Ectodermal cell (in vitro differentiated cells): ENCODE data around the gene PTF1A.

Experiments used
- H3K27ac ChIP-seq: 2 replicates; pipeline ENCODE4 v1.7.0; 2013; ENCODE audit warnings: mild to moderate bottlenecking, low read depth, low read length; ENCODE audit not compliant: insufficient read depth, poor library complexity, severe bottlenecking
- H3K27me3 ChIP-seq: 2 replicates; pipeline ENCODE4 v1.7.0; 2013; ENCODE audit warnings: mild to moderate bottlenecking, low read length; ENCODE audit not compliant: insufficient read depth, control insufficient read depth, poor library complexity, severe bottlenecking
- H3K36me3 ChIP-seq: one replicate; pipeline ENCODE4 v1.7.0; 2013; ENCODE audit warnings: low read length; ENCODE audit not compliant: control insufficient read depth, insufficient read depth
- H3K4me1 ChIP-seq: one replicate; pipeline ENCODE4 v1.7.0; 2013; ENCODE audit warnings: low read length; ENCODE audit not compliant: control insufficient read depth, insufficient read depth
- H3K4me3 ChIP-seq: 2 replicates; pipeline ENCODE4 v1.7.0; 2013; ENCODE audit warnings: low read depth, low read length, control low read depth; ENCODE audit not compliant: insufficient read depth
- H3K9me3 ChIP-seq: 2 replicates; pipeline ENCODE4 v1.7.0; 2013; ENCODE audit warnings: mild to moderate bottlenecking, low read length, moderate library complexity; ENCODE audit not compliant: control insufficient read depth
- WGBS, 2 experiments: methylation state at CpG; one replicate each; pipeline ENCODE4 v1.1.7; 2013; ENCODE audit warnings: missing lambda C conversion rate in 2 of 2; 5-methylcytosine and 5-hydroxymethylcytosine counted together

The PTF1A gene

GRCh38 chr10:23157691-23158369, 34.3 kb upstream of the PTF1A start:
- Histone ChIP-seq H3K36me3 (no peaks in the 10 kb centered on the region), H3K27ac (no peak overlapping the region), H3K27me3 (peaks cover 15% of the 10 kb centered on the region), H3K9me3 (no peaks in the 10 kb centered on the region), H3K4me3 (peak overlapping the region; percentile 14), H3K4me1 (peaks cover 4% of the 10 kb centered on the region)
- WGBS, 2 experiments: 48 to 57% methylated on average over 7 to 8 of the region's 12 CpGs

DNA sequence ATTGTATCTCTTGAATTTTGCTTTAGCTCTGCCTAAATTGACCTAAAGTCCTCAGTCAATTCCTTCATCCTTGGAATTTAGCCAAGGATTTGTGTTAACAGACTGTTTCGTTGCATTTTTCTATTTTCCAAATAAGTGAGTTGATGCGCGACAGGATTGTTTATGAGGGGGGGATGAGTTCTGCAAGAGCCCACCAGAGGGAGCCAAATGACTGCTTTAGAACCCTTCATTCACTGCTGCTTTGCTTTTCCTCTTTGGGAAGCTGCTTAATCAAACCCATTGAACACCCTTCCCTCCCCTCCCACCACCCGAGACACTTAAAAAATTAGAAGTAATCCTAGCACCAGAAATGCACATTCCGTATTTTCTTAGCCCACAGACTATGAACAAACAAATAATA, 33.7 kb upstream of the PTF1A start:
- H3K4me3 ChIP-seq: peak overlapping the region; percentile 14
- no peaks in the 10 kb centered on the region for H3K36me3 ChIP-seq
- peaks cover 15% of the 10 kb centered on the region for H3K27me3 ChIP-seq
- WGBS, 2 experiments: 2 to 6% methylated on average over 5 of the region's 5 CpGs
- H3K9me3 ChIP-seq: no peaks in the 10 kb centered on the region
- no peak overlapping the region for H3K27ac ChIP-seq
- peaks cover 4% of the 10 kb centered on the region for H3K4me1 ChIP-seq

- Histone ChIP-seq H3K4me3 (no peak overlapping the region), H3K27me3 (peaks cover 90% of the 10 kb centered on the region), H3K36me3 (no peaks in the 10 kb centered on the region), H3K27ac (no peak overlapping the region), H3K9me3 (no peaks in the 10 kb centered on the region), H3K4me1 (peaks cover 11% of the 10 kb centered on the region)
- 18 to 22% methylated on average over 22 to 26 of the region's 26 CpGs for WGBS, 2 experiments
Measured at GRCh38 chr10:23171232-23171876, 20.8 kb upstream of the PTF1A start.

DNA sequence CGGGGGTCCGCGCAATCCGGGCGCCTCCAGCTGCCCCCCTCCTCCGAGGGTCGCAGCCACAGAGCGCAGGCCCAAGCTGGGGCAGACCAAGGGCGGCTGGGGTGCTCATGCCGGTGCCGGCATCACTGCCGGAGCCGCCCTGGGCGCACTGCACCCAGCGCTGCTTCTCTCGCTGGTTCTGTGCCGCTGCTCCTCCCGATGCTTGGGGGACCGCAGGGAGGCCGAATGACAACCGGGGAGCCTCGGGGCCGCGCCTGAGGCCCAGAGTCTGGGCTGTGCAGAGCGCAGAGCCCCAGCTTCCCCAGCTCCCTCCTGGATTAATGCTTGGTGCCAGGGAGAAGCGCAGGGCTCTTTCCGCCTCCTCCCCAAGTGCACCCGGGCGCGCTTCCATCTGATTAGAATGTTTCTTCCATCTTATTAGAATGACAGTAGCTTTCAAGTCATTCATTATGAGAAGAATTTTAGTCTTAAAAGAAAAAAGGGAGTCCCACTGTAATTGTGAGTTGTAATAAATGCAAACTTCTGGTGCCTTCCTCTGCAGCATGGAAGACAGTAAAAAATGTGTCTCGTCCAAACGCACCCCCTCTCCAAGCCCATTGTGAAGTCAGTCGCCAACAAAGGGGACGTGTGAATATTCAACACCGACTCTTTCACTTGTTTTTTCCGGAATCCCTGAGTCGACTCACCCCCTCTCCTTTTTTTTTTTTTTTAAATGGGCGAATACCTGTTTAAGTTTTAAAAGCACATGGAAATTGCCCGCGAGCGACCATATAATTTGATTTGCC, 19.5 kb upstream of the PTF1A start:
- Histone ChIP-seq H3K9me3 (no peaks in the 10 kb centered on the region), H3K27ac (no peak overlapping the region), H3K4me3 (no peak overlapping the region), H3K4me1 (peaks cover 11% of the 10 kb centered on the region), H3K27me3 (peaks cover 100% of the 10 kb centered on the region), H3K36me3 (no peaks in the 10 kb centered on the region)
- 3 to 4% methylated on average over 41 of the region's 41 CpGs for WGBS, 2 experiments

GRCh38 chr10:23173214-23174073, 18.7 kb upstream of the PTF1A start:
- Histone ChIP-seq H3K9me3 (no peaks in the 10 kb centered on the region), H3K4me3 (peak overlapping the region; percentile 29), H3K27me3 (peaks cover 100% of the 10 kb centered on the region), H3K27ac (no peak overlapping the region), H3K4me1 (peaks cover 11% of the 10 kb centered on the region), H3K36me3 (no peaks in the 10 kb centered on the region)
- 0% methylated on average over 82 of the region's 82 CpGs for WGBS, 2 experiments

DNA sequence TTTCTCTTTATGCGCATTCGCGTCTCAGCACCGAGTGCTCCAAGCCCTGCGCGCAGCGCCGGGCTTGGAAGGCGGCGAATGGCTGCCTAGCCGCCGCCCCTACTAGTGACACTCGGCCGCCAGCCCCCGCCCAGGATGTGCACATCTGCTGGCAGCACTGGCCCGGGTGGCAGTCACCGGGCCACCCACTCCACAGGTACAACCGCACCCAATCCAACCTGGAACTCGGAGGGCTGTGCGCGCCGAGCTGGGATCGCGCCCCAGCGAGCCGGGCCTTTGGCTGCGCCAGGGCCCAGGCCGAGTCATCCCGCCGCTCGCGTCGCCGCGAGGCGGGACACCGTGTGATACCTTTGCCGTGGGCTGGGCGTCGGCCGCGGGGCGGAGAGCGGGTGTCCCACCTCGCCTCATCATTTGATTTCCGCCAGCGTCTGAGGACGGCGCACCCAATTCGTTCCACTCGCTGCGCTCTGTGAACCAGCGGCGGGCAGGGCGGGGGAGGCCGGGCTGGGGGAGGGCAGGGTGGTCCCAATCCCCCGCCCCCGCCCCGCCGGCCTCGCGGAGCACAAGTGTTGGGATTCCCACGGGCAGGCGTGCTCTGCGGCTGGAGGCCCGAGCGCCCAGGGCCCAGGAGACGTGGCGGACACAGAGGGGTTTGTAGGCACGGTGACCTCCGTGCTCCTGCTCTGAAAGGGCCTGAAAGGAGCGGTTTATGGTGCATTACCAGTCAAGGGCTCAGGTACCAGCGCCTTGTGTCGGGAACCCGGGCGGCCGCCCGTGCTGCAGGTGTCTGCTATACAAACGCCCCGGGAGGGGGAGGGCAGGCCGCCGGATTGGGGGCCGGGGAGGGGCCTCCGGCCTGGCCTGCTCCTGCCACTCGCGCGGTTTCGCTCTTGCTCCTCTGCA, 17.8 kb upstream of the PTF1A start:
- Histone ChIP-seq H3K36me3 (no peaks in the 10 kb centered on the region), H3K27ac (no peak overlapping the region), H3K4me1 (peaks cover 11% of the 10 kb centered on the region), H3K9me3 (no peaks in the 10 kb centered on the region), H3K27me3 (peaks cover 100% of the 10 kb centered on the region), H3K4me3 (peak overlapping the region; percentile 29)
- 2% methylated on average over 88 of the region's 88 CpGs for WGBS, 2 experiments

DNA sequence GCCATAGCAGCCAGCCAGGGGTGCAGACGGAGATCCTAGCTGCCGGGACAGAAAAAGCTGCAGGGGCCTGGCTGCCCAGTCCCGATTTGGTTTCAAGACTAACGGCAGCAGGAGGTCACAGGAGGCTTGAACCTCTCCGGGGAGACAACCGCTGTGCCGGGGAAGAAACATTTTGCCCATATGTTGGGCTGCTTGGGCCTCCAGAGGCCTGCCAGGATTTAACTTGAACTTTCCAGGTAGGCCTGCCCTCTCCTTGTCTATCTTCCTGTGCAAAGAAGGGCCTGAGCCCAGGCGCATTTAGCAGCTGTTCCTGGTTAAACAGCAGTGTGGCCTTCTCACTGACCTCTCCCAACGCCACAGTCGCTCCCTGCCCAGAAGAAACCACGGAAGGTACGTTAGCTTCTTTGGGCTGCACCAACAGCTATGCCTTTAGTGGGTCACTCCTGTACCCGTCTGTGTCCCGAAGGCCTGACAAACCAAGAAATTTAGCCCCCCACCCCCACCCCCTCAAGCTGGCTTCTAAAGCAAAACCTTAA, 17.1 kb upstream of the PTF1A start:
- Histone ChIP-seq H3K27me3 (peaks cover 100% of the 10 kb centered on the region), H3K9me3 (no peaks in the 10 kb centered on the region), H3K36me3 (no peaks in the 10 kb centered on the region), H3K4me1 (peaks cover 11% of the 10 kb centered on the region), H3K27ac (no peak overlapping the region), H3K4me3 (no peak overlapping the region)
- 30 to 35% methylated on average over 14 of the region's 14 CpGs for WGBS, 2 experiments

DNA sequence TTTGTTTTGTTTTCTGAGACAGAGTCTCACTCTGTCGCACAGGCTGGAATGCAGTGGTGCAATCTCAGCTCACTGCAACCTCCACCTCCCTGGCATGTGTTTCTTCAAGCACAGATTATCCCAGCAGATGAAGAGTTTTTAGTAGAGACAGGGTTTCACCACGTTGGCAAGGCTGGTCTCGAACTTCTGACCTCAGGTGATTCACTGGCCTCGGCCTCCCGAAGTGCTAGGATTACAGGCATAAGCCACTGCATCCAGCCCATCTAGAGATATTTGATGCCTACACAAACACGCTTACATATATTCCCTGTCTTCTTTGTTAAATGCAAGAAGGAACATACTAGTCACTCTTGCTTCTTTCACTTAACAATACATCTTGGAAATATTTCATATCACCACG, 5.9 kb upstream of the PTF1A start:
- peaks cover 93% of the 10 kb centered on the region for H3K27me3 ChIP-seq
- 67 to 71% methylated on average over 7 of the region's 7 CpGs for WGBS, 2 experiments
- peaks cover 8% of the 10 kb centered on the region for H3K4me1 ChIP-seq
- H3K36me3 ChIP-seq: no peaks in the 10 kb centered on the region
- H3K4me3 ChIP-seq: no peak overlapping the region
- H3K27ac ChIP-seq: no peak overlapping the region
- H3K9me3 ChIP-seq: no peaks in the 10 kb centered on the region

DNA sequence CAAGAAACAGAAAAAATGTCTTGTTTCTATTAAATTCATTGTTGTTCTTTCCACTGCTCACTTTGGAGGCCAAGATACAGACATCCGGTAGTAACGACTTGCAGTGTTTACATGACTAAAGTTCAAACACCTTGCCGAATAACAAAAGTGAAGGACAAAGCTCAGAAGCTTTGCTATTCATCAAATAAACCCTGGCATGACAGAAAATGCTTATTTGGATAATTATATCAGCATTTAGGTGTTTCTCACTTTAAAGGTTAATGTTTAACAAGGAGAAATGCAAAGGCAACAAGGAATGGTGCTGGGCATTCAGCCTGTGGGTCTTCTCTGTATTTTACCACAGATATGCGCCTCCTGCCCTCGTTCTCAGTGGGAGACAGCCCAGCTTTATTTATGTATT, 5.4 kb upstream of the PTF1A start:
- 30 to 32% methylated on average over 5 of the region's 5 CpGs for WGBS, 2 experiments
- Histone ChIP-seq H3K27ac (no peak overlapping the region), H3K4me3 (no peak overlapping the region), H3K36me3 (no peaks in the 10 kb centered on the region), H3K9me3 (no peaks in the 10 kb centered on the region), H3K27me3 (peaks cover 93% of the 10 kb centered on the region), H3K4me1 (peaks cover 13% of the 10 kb centered on the region)
